Left ventricle myocardium superior (tissue), 1 donor: Measurements from ENCODE around the gene CNKSR2. TPM values are rescaled to one million over a fixed set of nuclear protein-coding genes. Genes with fewer than 3 reads are reported as not detected.
A peak's percentile ranks its signal among the peaks of the same experiment; 100 is the strongest.

ENCODE experiments used
- ATAC-seq: fragments of 200-7000 bp; cut with Tn5 transposase; one replicate; pipeline ENCODE4 v1.9.1; 2020; ENCODE audit warnings: mild to moderate bottlenecking, moderate library complexity
- DNase-seq: peaks from one replicate; pipeline ENCODE4 v3.0.0-alpha.2; 2020
- intact Hi-C: fragments of 100-400 bp; cut with micrococcal nuclease; formaldehyde crosslinking; loops from one replicate; pipeline ENCODE4 v1.11.0; 2022
- total RNA-seq: library from RNA; stranded (reverse); fragmentation: NEBNext Ultra II Directional; extraction: Animal tissue kit (Norgen Biotek cat#: 25700); gene quantifications from one replicate; pipeline ENCODE4 v1.2.1, GENCODE V29; 2021
- donor health status: DM: no; HTN: yes; CAD: no; lungs with severe emphysema.

CNKSR2 gene
- total RNA-seq, 1 donor from 2014 or later: 0.55 TPM

DNA sequence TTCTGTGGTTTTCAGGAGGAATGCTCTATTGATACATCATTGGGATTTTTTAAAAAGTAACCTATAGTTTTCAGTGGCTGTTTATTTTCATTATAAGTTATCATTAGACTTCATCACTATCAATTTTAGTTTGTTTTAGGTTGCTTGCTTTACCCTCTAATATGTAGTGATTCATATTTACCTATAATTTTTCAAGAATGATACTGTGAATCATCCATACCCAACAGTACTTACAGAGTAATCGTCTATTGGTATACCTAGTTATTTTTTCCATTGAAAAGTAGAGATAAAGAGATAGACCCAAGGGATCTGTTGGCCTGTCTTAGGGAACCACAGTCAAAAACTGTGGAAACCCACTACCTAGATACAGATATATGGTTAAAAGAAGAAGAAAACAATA is 200.6 kb downstream of the CNKSR2 start:
- intact Hi-C loops: no loop called here
- ATAC-seq (no peak), DNase-seq (no peak)

DNA sequence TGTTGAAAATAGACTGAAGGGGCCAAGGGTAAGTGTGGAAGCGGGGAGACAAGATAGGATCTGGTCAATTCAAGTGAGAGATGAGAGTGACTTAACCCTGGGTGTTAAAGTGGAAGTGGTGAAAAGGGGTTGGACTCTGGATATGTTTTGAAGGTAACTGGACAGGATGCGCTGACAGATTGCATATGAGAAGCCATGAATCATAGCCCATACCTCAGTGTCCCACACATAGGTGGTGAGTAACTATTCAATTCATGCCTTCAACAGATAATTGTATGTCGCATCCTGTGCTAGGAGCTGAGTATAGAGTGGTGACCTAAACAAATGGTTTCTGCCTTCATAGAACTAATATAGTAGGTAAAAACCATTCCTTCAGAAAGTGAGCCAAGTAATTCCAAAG is 207.3 kb downstream of the CNKSR2 start:
- intact Hi-C loops: no loop called here
- ATAC-seq: no peak
- no peak for DNase-seq

DNA sequence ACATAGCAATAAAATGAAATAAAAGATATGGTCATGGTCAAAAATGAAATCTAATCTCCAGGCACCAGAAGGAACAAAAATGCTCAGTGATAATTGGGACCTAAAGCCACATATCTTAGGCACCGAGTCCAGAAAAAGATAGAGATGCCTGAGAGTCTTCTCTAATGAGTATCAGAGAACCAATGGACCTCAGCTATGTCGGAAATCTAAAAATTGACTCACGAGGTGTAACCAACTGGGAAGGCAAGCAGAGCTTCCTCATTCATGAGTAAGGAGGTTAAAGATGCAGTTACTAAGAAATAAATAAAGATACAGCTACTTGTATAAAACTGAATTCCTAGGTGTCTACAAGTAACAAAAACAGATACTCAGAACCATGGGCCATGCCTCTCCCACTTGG is 211.8 kb downstream of the CNKSR2 start:
- intact Hi-C loops: no loop called here
- DNase-seq (no peak), ATAC-seq (no peak)

DNA sequence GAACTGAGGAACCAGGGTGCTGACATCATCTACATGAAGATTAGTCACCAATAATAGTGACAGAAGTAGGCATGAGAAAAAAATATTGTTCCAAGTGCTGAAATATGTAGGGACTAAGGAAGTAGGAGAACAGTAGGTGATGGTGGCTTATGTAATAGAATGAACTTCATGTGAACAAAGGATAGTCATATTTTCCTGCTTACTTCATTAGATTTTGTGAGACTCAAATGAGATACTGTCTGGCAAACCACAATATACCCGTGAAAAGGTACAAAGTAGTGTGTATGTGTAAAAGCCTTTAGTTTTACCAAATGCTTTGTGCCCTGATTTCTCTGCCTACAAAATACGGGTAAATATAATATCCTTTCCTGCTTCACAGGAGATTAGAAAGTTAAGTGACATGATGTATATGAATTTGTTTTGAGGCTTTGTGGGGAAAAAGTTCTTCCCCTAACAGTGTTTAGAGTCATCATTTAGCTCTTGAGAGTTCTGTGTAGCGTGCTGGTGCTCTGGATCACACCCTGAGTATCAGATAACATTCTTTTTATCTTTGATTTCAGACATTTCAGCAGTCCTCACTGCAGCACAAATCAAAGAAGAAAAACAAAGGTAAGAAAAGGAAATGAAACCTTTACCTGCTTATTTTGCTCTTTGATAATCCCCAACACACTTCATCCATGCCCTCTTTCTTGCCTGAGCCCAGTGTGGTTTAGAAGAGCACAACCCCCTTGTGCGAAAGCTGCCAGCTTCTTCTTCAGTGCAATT is 216.0 kb downstream of the CNKSR2 start:
- ATAC-seq: no peak
- no peak for DNase-seq

DNA sequence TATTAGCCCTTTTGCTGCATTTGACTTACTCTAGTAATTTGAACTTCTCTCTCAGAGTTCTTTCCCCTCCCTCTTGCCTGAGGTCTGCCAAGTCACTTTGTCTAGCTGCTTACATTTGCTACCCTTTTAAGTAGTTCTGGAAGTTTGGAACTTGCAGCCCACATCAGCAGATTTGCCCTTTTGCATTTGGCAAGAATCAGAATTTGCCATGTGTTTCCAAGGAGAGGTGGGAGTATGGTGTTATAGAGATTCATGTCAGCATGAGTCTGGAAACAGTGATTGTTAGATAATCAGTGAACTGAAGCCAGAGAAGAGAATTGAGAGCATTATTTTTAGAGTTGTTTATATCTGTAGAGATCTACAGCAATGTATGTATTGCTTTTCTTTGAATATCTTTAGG is 231.8 kb downstream of the CNKSR2 start:
- ATAC-seq (no peak), DNase-seq (no peak)
- intact Hi-C loops: no loop called here

More for the DNA sequence above, 216.0 kb downstream of the CNKSR2 start:
- intact Hi-C loops: no loop called here

DNA sequence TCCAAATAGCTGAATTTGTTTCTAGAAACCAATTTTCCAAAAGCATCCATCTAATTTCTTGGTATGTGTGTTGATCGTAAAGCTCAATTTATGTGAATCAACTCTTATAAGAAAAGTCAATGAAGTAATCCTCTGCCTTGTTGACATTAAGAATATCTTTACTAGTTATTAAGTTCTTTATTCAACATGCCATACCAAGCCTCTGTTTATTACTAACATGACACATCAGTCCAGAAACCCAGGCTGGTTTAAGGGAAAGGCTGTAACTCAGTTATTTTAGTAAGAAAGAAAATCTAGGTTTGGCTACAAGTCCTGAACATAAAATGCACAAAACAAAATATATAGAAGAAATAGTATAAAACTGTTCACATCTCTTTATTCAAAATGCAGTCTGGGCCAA is 235.9 kb downstream of the CNKSR2 start:
- ATAC-seq (no peak), DNase-seq (no peak)
- intact Hi-C loops: no loop called here

DNA sequence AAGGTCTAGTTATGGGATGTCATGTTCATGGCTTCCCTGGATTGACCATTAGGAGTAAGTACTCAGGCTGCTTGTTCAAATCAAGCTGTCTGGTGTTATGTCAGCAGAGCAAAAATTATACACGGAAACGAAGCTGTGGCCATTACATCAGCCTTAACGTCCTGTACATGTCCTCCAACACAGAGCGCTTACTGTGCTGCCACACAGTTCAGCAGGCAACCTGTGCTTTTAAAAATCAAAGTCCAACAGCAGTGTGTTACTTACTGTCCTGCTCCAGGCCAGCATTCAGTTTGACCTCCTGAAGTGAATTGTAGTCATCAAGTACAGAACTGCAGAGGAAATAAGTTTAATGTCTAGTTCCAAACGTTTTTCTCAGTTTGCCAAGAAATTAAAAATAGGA is 237.9 kb downstream of the CNKSR2 start:
- DNase-seq (no peak), ATAC-seq (no peak)
- intact Hi-C loops: no loop called here

DNA sequence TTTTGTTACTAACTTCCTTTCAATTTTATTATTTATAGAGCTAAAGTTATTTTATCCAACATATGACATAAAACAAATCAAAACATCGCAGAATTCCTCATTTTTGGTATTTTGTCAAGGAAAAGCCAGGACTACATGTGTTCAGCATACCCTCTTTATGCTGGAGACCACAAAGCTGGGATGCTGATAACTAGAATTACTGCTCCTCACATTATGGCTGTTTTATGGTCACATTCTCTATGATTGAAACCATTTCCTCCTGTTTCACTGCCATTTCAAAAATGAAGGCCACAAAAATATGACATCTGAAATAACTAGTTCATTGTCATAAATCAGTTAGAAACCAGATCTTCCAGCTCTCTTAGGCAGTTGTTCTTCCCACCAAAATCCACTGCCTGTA is 242.2 kb downstream of the CNKSR2 start:
- no peak for DNase-seq

DNA sequence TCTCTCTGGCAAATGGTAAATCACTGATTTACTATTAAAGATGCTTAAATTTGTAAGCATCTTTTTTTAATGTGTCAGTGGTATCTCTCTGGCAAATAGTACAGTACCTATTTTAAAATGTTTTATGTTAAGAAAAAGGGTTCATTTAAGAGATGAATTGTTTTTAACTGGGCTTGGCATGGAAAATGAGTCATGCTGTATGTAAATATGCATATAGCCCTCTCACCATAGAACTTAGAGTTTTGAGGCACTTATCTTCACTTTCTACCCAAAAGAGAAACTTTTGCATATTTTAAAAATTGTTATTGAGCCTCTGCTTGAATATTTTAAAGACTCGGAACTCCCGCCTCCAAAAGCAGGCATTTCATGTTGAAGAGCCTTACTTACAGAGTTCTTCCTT is 246.0 kb downstream of the CNKSR2 start:
- ATAC-seq: no peak

More for the DNA sequence above, 242.2 kb downstream of the CNKSR2 start:
- ATAC-seq: no peak
- intact Hi-C loops: no loop called here

DNA sequence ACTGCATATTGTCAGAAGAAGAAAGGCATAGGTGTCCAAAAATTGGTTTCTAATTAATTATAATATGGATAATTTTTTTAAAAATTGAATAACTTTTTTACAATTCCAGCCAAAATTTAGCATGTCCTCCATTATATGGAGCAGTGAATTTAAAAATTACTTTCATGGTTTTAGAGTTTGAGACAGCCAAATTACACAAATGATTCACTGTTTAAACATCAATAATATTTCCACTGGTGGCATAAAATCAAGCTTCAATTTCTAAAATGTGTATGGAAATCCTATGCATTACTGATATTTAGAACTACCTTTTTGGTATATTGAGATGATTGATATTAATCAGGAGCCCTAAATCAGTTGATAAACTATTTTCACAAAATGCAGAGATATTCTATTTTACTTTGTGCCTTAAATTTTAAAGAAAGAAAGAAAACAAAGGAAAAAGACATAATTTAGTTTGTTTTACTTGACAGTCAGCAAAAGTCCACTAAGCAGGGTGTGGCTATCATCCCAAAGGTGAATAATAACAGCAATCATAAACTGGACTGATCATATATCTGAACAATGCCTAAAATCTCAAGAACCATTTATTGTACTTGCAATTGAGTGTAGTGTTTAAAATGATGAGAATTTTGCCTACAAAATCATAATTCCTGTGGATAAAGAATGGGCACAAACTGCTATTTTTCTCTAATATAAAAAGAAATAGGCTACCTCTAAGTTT is 249.7 kb downstream of the CNKSR2 start:
- intact Hi-C loops: no loop called here
- DNase-seq: no peak
- no peak for ATAC-seq

More for the DNA sequence above, 246.0 kb downstream of the CNKSR2 start:
- no peak for DNase-seq
- intact Hi-C loops: no loop called here

DNA sequence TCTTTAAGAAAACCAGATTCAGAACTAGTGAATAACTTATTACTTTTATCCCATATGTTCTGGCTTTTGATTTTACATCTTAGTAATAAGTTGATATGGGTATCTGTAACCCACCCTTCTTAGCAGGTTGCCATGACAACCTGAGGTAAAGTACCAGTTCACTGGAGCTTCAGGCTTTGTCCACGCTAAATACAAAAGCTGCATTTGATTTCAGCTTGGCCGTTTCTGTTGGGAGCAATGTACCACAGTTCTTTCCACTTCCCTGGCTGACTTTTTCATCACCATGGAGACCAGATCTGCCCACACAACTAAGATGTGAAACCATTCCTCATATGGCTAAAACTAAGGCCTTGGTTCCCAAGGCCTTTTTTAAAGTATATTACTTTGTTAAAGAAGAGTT is 257.8 kb downstream of the CNKSR2 start:
- DNase-seq (no peak), ATAC-seq (no peak)
- intact Hi-C loops: no loop called here

DNA sequence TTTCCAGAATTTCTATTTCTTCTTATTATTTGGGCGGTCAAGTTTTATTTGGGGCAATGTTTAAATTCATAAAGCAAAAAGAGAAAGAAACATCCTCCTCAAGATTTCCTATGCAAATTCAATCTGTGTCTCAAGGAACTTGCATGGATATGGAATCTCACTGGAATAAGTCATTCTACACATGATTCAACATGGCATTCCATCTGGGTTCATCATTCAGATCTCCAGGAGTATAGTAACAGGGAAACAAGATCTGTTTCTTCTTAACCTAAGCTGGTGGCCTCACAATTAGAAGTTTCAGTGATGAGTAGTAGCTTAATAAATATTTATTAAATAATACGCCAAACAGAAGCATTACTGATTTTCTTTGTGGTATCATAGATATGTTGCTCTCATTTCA is 264.1 kb downstream of the CNKSR2 start:
- intact Hi-C loops: no loop called here
- DNase-seq: no peak
- ATAC-seq: no peak

DNA sequence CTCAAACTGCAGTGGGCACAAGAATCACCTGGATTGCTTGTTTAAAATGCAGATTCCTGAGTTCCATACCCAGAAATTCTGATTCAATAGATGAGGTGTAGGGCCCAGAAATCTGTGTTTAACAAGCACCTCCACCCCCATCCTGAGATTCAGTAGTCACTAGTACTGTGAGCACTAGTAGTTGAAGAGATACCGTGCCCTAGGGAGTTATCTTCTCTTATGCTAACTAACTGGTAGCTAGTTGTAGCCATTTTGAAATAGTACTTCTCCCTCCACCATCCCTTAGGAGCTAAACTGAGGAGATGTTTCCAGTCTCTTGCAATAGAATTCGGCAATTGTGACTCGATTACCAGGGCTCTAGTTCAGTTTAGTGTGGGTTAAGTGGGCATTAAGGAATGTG is 265.6 kb downstream of the CNKSR2 start:
- intact Hi-C loops: no loop called here
- no peak for DNase-seq

DNA sequence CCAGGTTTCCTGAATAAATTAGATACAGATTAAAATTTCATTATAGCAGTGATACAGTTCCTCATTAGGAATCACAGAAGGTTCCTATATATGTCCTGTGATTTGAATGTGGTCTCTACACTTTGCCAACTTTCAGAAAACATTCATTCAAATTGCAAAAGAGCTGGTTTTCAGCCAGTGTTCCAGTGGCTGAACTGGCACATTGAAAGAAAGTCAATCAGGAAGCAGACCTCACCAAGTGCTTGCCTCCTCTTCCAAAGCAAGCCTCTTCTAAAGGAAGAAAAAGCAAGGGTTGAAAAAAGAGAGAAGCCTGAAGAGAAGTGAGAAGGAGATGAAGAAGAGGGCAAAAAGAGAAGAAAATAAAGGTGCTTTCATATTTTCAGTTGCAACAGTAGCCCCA is 271.2 kb downstream of the CNKSR2 start:
- ATAC-seq: no peak
- intact Hi-C loops: no loop called here
- no peak for DNase-seq

More for the DNA sequence above, 265.6 kb downstream of the CNKSR2 start:
- ATAC-seq: no peak

DNA sequence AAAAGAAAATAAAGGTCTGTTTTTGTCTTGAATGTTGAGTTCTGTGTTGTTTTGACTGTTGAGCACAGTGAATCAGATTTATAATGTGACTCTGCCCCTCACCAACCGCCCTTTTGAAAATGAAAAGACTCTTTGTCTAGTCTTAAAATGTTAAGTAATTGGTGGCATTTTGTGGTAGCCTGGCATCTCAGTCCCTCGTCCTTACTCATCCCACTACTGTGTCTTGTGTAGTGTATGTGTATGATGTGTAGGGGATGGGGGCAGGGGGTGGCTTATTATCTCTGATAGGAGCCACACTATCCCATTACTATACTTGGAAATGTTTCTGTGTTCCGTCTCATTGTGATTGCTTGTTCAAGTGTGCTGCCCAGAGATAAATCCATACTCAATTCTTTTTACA is 271.7 kb downstream of the CNKSR2 start:
- intact Hi-C loops: no loop called here
- DNase-seq (no peak), ATAC-seq (no peak)

DNA sequence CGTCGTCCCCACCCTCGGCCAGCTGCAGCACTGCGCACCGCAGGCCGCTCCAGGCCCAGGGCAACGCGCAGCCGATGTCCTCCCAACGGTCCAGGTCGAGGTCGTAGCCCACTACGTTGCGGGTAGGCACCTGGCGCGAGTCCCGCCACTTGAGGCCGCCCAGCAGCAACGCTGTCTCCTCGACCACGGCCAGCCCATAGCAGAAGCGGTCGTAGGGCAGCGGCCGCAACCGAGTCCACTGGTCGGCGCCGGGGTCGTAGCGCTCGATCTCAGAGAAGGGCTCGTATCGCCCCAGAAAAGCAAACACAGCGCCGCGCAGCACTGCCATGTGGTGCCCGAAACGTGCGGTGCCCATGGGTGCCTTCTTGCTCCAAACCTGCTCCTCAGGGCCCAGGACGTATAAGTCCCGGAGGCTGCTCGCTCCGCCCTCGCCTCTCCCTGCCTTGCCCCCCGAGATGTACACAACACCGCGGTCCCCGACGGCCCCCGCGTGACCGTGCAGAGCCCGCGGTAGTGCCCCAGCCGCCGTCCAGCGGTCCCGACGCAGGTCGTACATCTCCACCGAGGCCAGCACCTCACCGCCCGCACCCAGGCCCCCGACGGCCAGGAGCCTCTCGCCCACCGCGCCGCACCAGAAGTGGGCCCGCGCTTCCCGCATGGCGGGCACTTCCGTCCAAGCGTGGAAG is 281.8 kb downstream of the CNKSR2 start:
- intact Hi-C loops: no loop called here
- peak; percentile 25 for DNase-seq
- ATAC-seq: no peak

DNA sequence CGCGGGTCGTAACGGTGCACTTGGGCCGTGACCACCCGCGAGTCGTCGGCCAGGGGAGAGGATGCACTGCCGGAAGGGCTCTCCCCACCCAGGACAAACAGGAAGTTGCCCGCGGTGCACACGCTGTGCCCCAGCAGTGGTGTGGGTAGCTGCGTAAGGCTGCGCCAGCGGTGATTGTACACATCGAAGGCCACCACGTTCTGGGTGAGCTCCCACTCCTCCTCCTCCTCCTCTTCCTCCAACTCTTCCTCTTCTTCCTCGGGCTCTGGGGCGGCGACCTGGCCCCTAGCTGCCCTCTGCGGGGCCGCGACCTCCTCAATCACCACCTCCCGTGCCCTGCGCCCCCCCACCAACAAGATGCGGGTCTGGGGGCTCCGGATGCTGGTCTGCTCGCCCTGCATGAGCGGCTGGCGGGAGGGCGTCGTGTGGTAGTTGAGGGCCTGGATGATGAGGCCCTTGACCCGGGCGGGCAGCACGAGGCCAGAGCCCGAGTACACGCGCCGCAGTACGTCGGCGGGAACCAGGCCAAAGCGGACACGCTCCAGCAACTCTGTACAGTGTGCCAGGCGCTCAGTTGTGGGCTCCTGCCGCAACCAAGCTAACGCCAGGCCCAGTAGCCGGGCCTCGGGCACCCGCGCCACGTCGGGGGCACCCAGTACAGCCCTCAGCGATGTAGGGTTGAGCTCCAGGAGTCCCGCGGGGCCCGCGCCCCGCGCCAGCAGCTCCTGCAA is 282.5 kb downstream of the CNKSR2 start:
- ATAC-seq (no peak), DNase-seq (peak; percentile 23)
- intact Hi-C loops: no loop called here

DNA sequence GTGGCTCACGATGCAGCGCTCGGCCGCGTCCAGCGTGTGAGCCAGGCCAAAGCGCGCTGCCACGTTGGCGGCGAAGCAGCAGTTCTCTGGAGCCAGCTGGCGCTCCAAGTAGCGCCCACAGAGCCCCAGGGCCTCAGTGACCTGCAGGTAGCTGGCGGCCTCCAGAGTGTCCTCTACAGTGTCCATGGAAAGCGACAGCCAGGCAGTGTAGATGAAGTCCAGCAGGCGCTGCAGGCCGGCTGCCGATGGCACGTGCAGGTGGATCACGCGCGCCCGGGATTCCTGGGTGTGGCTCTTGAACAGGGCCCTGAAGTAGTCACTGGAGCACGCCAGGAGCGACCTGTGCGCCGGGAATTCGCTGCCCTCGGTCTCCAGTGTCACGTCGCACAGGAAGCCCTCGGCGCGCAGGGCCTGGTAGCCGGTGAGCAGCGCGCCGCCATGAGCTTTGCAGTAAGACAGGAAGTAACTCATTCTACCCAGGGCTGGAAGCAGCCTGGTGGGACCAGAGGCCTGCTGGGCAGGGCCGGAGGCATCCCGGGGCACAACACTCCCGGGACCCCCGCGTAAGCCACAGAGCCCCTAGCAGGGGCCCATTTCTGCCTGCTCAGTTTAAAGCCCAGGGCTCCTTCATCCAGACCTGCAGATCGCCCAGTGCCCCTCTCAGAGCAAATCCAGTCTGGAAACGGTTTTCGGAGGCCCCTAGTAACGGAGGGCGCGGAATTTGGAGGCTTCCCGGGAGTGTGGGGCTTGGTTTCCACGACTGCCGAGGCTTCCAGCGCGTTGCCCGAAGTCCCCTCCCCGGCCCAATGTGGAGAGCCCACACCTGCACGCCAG is 283.3 kb downstream of the CNKSR2 start:
- intact Hi-C loops: no loop called here
- ATAC-seq: no peak
- DNase-seq: no peak
